Natural killer cell treated with Interleukin-12 subunit alpha and Interleukin-12 subunit beta and Interleukin-15 and Interleukin-18, amount 100 ng/mL, for 72 hours (primary cell): ENCODE results near the gene PNMT. TPM values are rescaled to one million over a fixed set of nuclear protein-coding genes. Genes with fewer than 3 reads are reported as not detected.
A peak's percentile ranks its signal among the peaks of the same experiment; 100 is the strongest.

ENCODE experiments used
- ATAC-seq, 2 donors: fragments of 150-1000 bp; cut with Tn5 transposase in 1 of 2; sonication (Bioruptor Pico), chemical (Tn5 transposase) in 1 of 2; 2 replicates each; pipeline ENCODE4 v1.10.0; 2021
- DNase-seq: peaks from one replicate; pipeline ENCODE4 v3.0.0; 2022; ENCODE audit warnings: low spot score
- H3K27ac Mint-ChIP-seq, 2 donors: 1 replicate in 1 of 2; 2 replicates in 1 of 2; pipeline ENCODE4 v1.8.0; 2022; ENCODE audit warnings: mixed read lengths in 2 of 2, mild to moderate bottlenecking in 1 of 2, moderate library complexity in 1 of 2
- H3K27me3 Mint-ChIP-seq, 2 donors: 1 replicate in 1 of 2; 2 replicates in 1 of 2; pipeline ENCODE4 v1.8.0; 2022; ENCODE audit warnings: mixed read lengths in 2 of 2
- H3K36me3 Mint-ChIP-seq: one replicate; pipeline ENCODE4 v1.8.0; 2022; ENCODE audit warnings: mixed read lengths
- H3K4me1 Mint-ChIP-seq, 2 donors: 1 replicate in 1 of 2; 2 replicates in 1 of 2; pipeline ENCODE4 v1.8.0; 2022; ENCODE audit warnings: low read depth in 2 of 2, mixed read lengths in 2 of 2, mild to moderate bottlenecking in 1 of 2
- H3K4me3 Mint-ChIP-seq: one replicate; pipeline ENCODE4 v1.8.0; 2022; ENCODE audit warnings: mixed read lengths
- H3K9me3 Mint-ChIP-seq: 2 replicates; pipeline ENCODE4 v1.8.0; 2022; ENCODE audit warnings: mixed read lengths
- total RNA-seq, 2 donors: library from RNA; stranded (reverse); gene quantifications; one replicate each; pipeline ENCODE4 v1.2.3, GENCODE V29; 2022

The PNMT gene, protein sequence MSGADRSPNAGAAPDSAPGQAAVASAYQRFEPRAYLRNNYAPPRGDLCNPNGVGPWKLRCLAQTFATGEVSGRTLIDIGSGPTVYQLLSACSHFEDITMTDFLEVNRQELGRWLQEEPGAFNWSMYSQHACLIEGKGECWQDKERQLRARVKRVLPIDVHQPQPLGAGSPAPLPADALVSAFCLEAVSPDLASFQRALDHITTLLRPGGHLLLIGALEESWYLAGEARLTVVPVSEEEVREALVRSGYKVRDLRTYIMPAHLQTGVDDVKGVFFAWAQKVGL
- total RNA-seq, result not detected

GRCh38 chr17:39667945-39668924 lies at the start of gene PNMT:
Gene PNMT, plus strand, starts transcription at chr17:39668453. Its CDS starts 23 bp downstream, at chr17:39668476.
- no peaks in the 10 kb centered on the region for H3K9me3 Mint-ChIP-seq
- ATAC-seq, result peak; percentile 71 to 83
- peak; percentile 83 for DNase-seq
- H3K4me1 Mint-ChIP-seq, result peaks cover 11 to 16% of the 10 kb centered on the region in 2 donors
- no peaks in the 10 kb centered on the region for H3K36me3 Mint-ChIP-seq
- peaks cover 0 to 3% of the 10 kb centered on the region in 2 donors for H3K27me3 Mint-ChIP-seq
- no peak within 1 kb of the TSS for H3K27ac Mint-ChIP-seq
- peak within 1 kb of the TSS; percentile 65 for H3K4me3 Mint-ChIP-seq

DNA sequence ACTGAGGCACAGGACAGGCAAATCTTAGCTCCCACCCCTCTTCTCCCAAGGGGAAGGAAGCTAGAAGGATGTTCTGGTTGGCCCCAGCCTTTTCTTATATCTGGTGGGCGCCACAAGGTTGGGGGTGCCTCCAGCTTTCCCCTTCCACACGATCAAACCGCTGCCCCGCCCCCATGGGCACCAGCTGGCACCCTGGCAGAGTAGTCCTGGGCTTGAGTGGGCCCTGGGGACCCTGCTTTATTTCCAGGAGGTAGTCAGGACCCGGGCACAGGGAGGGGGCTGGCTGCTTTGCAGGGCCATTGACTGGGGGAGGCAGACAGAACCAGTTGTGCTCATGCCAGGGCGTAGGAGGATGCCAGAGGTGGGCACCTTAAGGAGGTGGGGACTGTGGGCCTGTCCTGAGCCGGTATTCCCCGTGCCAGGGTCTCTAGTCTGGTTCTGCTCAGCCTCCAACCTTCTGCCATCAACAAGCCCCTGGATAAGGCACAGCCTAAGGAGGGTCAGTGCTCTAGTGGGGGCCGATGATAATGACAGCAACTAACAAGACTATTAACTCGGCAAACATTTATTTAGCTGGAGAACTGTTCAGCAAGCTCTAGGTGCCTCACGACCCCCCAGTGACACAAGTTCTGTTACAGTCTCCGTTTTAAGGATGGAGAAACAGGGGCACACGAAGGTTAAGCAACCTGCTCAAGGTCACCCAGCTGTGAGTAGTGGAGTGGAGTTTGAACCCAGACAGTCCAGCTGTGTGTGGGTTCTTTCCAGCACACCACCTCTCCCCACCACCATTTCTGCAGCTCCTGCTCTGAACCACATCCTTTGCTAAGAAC lies 49.1 kb upstream of the PNMT start:
- no peak for DNase-seq
- Mint-ChIP-seq H3K4me1 (peaks cover 16 to 20% of the 10 kb centered on the region in 2 donors), H3K27me3 (peaks cover 12 to 16% of the 10 kb centered on the region in 2 donors), H3K27ac (no peak overlapping the region), H3K9me3 (no peaks in the 10 kb centered on the region), H3K4me3 (no peak overlapping the region), H3K36me3 (no peaks in the 10 kb centered on the region)
- ATAC-seq, result no peak

- ATAC-seq (no peak), DNase-seq (no peak)
- Mint-ChIP-seq H3K27me3 (peaks cover 10 to 11% of the 10 kb centered on the region in 2 donors), H3K27ac (no peak overlapping the region), H3K36me3 (no peaks in the 10 kb centered on the region), H3K4me1 (peaks cover 19 to 20% of the 10 kb centered on the region in 2 donors), H3K9me3 (no peaks in the 10 kb centered on the region), H3K4me3 (no peak overlapping the region)
These were observed 48.5 kb upstream of the PNMT start for GRCh38 chr17:39619786-39620101.

- Mint-ChIP-seq H3K36me3 (no peaks in the 10 kb centered on the region), H3K9me3 (no peaks in the 10 kb centered on the region), H3K27ac (peak overlapping the region; percentile 53 to 90), H3K27me3 (peaks cover 11 to 15% of the 10 kb centered on the region in 2 donors), H3K4me3 (peak overlapping the region; percentile 81), H3K4me1 (peaks cover 20 to 24% of the 10 kb centered on the region in 2 donors)
- peak; percentile 77 to 89 for ATAC-seq
- DNase-seq, result peak; percentile 83
These were observed 46.5 kb upstream of the PNMT start for GRCh38 chr17:39621523-39622379.

DNA sequence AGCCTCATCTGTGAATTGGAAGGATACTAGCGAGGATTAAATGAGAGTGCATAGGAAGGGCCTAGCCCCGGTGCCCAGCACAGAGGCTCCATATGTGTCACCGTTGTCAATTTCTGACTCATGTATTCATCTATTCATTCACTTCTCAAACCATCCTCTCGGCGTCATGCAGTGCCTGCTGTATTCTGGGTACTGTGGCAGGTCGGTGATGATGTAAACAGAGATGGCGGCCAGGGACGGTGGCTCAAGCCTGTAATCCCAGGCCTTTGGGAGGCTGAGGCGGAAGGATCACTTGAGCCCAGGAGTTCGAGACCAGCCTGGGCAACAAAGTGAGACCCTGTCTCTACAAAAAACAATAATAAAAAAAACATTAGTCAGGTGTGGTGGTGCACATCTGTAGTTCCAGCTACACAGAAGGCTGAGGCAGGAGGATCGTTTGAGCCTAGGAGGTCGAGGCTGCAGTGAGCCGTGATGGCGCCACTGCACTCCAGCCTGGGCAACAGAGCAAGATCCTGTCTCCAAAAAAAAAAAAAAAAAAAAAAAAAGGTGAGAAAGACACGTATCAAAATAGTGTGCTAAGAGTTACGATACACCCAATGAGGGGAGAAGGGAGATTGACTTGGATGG lies 45.8 kb upstream of the PNMT start:
- H3K9me3 Mint-ChIP-seq, result no peaks in the 10 kb centered on the region
- peak; percentile 50 to 93 for ATAC-seq
- H3K4me1 Mint-ChIP-seq, result peaks cover 20 to 24% of the 10 kb centered on the region in 2 donors
- no peak for DNase-seq
- peak overlapping the region; percentile 81 for H3K4me3 Mint-ChIP-seq
- peak overlapping the region; percentile 53 to 90 for H3K27ac Mint-ChIP-seq
- H3K27me3 Mint-ChIP-seq, result peaks cover 11 to 17% of the 10 kb centered on the region in 2 donors
- no peaks in the 10 kb centered on the region for H3K36me3 Mint-ChIP-seq

DNA sequence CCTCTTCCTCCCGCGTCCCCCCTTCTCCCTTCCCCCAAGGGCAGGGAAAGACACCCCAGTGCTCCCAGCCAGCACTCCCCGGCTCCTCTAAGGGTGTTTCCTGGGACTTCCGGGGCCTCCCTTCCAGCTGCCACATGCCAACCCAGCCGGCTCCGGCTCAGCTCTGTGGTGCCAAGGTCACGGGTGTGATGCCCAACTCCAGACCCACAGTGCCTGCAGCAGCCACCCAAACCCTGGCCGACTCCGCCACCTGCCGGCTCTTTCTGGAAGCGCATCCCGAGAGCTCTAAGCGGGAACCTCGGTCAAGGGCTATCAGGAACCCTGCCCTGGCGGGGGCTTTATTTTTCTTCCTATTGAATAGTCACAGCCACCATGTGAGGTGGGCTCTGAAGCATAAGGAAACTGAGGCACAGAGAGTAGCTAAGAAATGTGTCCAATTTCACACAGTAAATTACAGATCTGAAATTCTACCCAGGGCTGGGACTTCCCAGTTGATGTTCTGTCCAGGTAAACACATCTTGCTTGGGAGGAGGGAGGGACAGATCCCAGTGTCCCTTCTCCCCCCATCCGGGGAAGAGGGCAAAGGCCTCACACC lies 44.8 kb upstream of the PNMT start:
- peak; percentile 50 to 75 for ATAC-seq
- peak overlapping the region; percentile 81 for H3K4me3 Mint-ChIP-seq

GRCh38 chr17:39624313-39624712 lies 43.9 kb upstream of the PNMT start:
- Mint-ChIP-seq H3K4me1 (peaks cover 18 to 20% of the 10 kb centered on the region in 2 donors), H3K27me3 (peaks cover 24 to 25% of the 10 kb centered on the region in 2 donors), H3K36me3 (no peaks in the 10 kb centered on the region), H3K4me3 (no peak overlapping the region), H3K27ac (no peak overlapping the region), H3K9me3 (no peaks in the 10 kb centered on the region)
- ATAC-seq (no peak), DNase-seq (no peak)

More for the DNA sequence above, 44.8 kb upstream of the PNMT start:
- Mint-ChIP-seq H3K4me1 (peaks cover 20% of the 10 kb centered on the region in 2 donors), H3K27me3 (peaks cover 19 to 21% of the 10 kb centered on the region in 2 donors), H3K9me3 (no peaks in the 10 kb centered on the region), H3K27ac (peak overlapping the region in 1 of 2 donors; percentile 90), H3K36me3 (no peaks in the 10 kb centered on the region)
- peak; percentile 89 for DNase-seq

DNA sequence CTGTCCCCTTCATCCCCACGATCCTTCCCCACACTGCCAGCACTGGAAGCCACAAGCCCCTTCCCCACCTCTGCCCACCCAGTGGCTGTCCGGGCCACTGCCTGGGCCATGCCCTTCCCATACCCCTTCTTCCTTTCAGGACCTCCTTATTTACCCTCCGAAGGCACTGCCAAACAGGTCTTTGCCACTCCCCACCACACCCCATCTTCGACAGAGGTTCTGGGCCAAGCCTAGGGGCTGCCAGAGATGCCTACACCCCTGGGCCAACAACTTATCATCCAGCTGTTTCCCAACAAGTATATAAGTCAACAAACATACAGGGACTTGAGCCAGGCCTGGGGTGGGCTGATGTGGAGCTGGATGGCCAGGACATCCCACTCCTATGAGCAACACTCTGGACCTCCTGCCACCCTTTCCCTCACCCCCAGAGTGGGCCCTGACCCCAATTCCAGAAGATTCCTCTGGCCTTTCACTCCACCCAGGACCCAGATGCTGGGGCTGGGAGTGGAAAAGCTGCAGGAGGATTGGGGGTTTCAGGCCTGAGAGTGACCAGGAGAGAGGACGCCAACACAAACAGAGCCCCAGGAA lies 43.0 kb upstream of the PNMT start:
- H3K27ac Mint-ChIP-seq, result no peak overlapping the region
- peaks cover 18 to 20% of the 10 kb centered on the region in 2 donors for H3K4me1 Mint-ChIP-seq
- H3K36me3 Mint-ChIP-seq, result no peaks in the 10 kb centered on the region
- ATAC-seq, result no peak
- no peak overlapping the region for H3K4me3 Mint-ChIP-seq
- no peaks in the 10 kb centered on the region for H3K9me3 Mint-ChIP-seq
- DNase-seq, result no peak
- peaks cover 24 to 25% of the 10 kb centered on the region in 2 donors for H3K27me3 Mint-ChIP-seq

GRCh38 chr17:39626171-39627046 lies 41.8 kb upstream of the PNMT start, which contains the start of gene PPP1R1B:
Gene PPP1R1B, plus strand, starts transcription at chr17:39626952. Its CDS starts 441 bp downstream, at chr17:39627393.
- Mint-ChIP-seq H3K9me3 (no peaks in the 10 kb centered on the region), H3K4me3 (peak within 1 kb of the TSS; percentile 14), H3K36me3 (no peaks in the 10 kb centered on the region), H3K27ac (no peak within 1 kb of the TSS), H3K27me3 (peaks cover 30 to 31% of the 10 kb centered on the region in 2 donors), H3K4me1 (peaks cover 20 to 21% of the 10 kb centered on the region in 2 donors)
- no peak for DNase-seq
- ATAC-seq, result no peak

GRCh38 chr17:39627047-39627711 lies 41.1 kb upstream of the PNMT start:
- H3K36me3 Mint-ChIP-seq, result no peaks in the 10 kb centered on the region
- peaks cover 15 to 16% of the 10 kb centered on the region in 2 donors for H3K4me1 Mint-ChIP-seq
- no peak for DNase-seq
- peaks cover 36% of the 10 kb centered on the region in 2 donors for H3K27me3 Mint-ChIP-seq
- H3K9me3 Mint-ChIP-seq, result no peaks in the 10 kb centered on the region
- no peak overlapping the region for H3K27ac Mint-ChIP-seq
- no peak for ATAC-seq
- H3K4me3 Mint-ChIP-seq, result no peak overlapping the region
